ENCODE data around the gene SEPHS1. TPM values are rescaled to one million over a fixed set of nuclear protein-coding genes. Genes with fewer than 3 reads are reported as not detected.

SEPHS1 gene
- total RNA-seq, 1 experiment from 2014 or later: 139 TPM

GRCh38 chr10:13392701-13393100, 44.6 kb upstream of the SEPHS1 start:
- Mint-ChIP-seq H3K9me3 (ENCODE audit: unreplicated experiment) (peaks cover 11% of the 10 kb centered on the region), H3K4me3 (ENCODE audit: unreplicated experiment) (no peak overlapping the region), H3K36me3 (ENCODE audit: insufficient read depth, unreplicated experiment) (no peaks in the 10 kb centered on the region), H3K27ac (ENCODE audit: unreplicated experiment) (no peak overlapping the region), H3K4me1 (ENCODE audit: low read depth, unreplicated experiment) (peaks cover 7% of the 10 kb centered on the region), H3K27me3 (ENCODE audit: insufficient read depth, unreplicated experiment) (no peaks in the 10 kb centered on the region)
- intact Hi-C loops (cut with micrococcal nuclease; ENCODE audit: unreplicated experiment): no loop called here
- POLR2A ChIA-PET: no interaction called here
- DNase-seq: no peak
- no peak for TF ChIP-seq CTCF (IDR thresholded peaks at IDR 0.05; ENCODE audit: insufficient read depth in 1 of 2, low read depth in 1 of 2, low read length in 1 of 2, severe bottlenecking in 1 of 2, unreplicated experiment in 1 of 2)
- Histone ChIP-seq H3K9me3 (no peaks in the 10 kb centered on the region; the same call in 1 of the 2 replicates), H3K4me3 (ENCODE audit: low read depth, low read length) (no peak overlapping the region), H3K27me3 (replicated peaks; ENCODE audit: control insufficient read depth, insufficient read depth, low read length) (no peaks in the 10 kb centered on the region), H3K4me1 (no peaks in the 10 kb centered on the region), H3K36me3 (ENCODE audit: control insufficient read depth, insufficient read depth, low read length) (no peaks in the 10 kb centered on the region)
- CTCF ChIA-PET: no interaction called here
- BruUV-seq (replicated peaks): no TSS peak

GRCh38 chr10:13390604-13391522, 42.8 kb upstream of the SEPHS1 start:
- no TSS peak for BruUV-seq (replicated peaks)
- Mint-ChIP-seq H3K27ac (ENCODE audit: unreplicated experiment) (no peak overlapping the region), H3K36me3 (ENCODE audit: insufficient read depth, unreplicated experiment) (no peaks in the 10 kb centered on the region), H3K4me1 (ENCODE audit: low read depth, unreplicated experiment) (no peaks in the 10 kb centered on the region), H3K4me3 (ENCODE audit: unreplicated experiment) (no peak overlapping the region), H3K9me3 (ENCODE audit: unreplicated experiment) (no peaks in the 10 kb centered on the region), H3K27me3 (ENCODE audit: insufficient read depth, unreplicated experiment) (no peaks in the 10 kb centered on the region)
- no peak for DNase-seq
- CTCF ChIA-PET: no interaction called here
- H3K27me3 ChIP-seq (replicated peaks; ENCODE audit: control insufficient read depth, insufficient read depth, low read length): no peaks in the 10 kb centered on the region
- POLR2A ChIA-PET: no interaction called here
- H3K4me3 ChIP-seq (ENCODE audit: low read depth, low read length): no peak overlapping the region
- H3K9me3 ChIP-seq: no peaks in the 10 kb centered on the region
- H3K4me1 ChIP-seq: no peaks in the 10 kb centered on the region
- TF ChIP-seq CTCF (IDR thresholded peaks at IDR 0.05; ENCODE audit: insufficient read depth in 1 of 2, low read depth in 1 of 2, low read length in 1 of 2, severe bottlenecking in 1 of 2, unreplicated experiment in 1 of 2): no peak
- H3K36me3 ChIP-seq (ENCODE audit: control insufficient read depth, insufficient read depth, low read length): no peaks in the 10 kb centered on the region
- intact Hi-C loops (cut with micrococcal nuclease; ENCODE audit: unreplicated experiment): no loop called here

- H3K27me3 ChIP-seq (replicated peaks; ENCODE audit: control insufficient read depth, insufficient read depth, low read length): no peaks in the 10 kb centered on the region
- no peaks in the 10 kb centered on the region for H3K36me3 ChIP-seq (ENCODE audit: control insufficient read depth, insufficient read depth, low read length)
- no peak overlapping the region for H3K4me3 ChIP-seq (ENCODE audit: low read depth, low read length)
- ChIA-PET CTCF (interaction anchor here (0.5 to 0.7 kb wide), 2 partner anchors 13 to 108 kb away, joined by 4 read pairs; no protein-coding TSS in a partner anchor), POLR2A (no interaction called here)
- no TSS peak for BruUV-seq (replicated peaks)
- Mint-ChIP-seq H3K9me3 (ENCODE audit: unreplicated experiment) (no peaks in the 10 kb centered on the region), H3K4me3 (ENCODE audit: unreplicated experiment) (no peak overlapping the region), H3K4me1 (ENCODE audit: low read depth, unreplicated experiment) (no peaks in the 10 kb centered on the region), H3K36me3 (ENCODE audit: insufficient read depth, unreplicated experiment) (no peaks in the 10 kb centered on the region), H3K27ac (ENCODE audit: unreplicated experiment) (no peak overlapping the region), H3K27me3 (ENCODE audit: insufficient read depth, unreplicated experiment) (no peaks in the 10 kb centered on the region)
- no peaks in the 10 kb centered on the region for H3K9me3 ChIP-seq
- no peak for DNase-seq
- peaks cover 7% of the 10 kb centered on the region for H3K4me1 ChIP-seq
- no peak for TF ChIP-seq CTCF (IDR thresholded peaks at IDR 0.05; ENCODE audit: insufficient read depth in 1 of 2, low read depth in 1 of 2, low read length in 1 of 2, severe bottlenecking in 1 of 2, unreplicated experiment in 1 of 2)
- intact Hi-C loops (cut with micrococcal nuclease; ENCODE audit: unreplicated experiment): no loop called here
Observed at GRCh38 chr10:13388478-13389230, 40.6 kb upstream of the SEPHS1 start.
